Panc1 (cell line): ENCODE results near the gene METRN.

ENCODE experiments used
- CTCF ChIP-seq: fragments of 450-650 bp; IDR thresholded peaks from 2 replicates; pipeline ENCODE4 v1.5.1; 2017; ENCODE audit warnings: mild to moderate bottlenecking
- POLR2AphosphoS5 ChIP-seq: IDR thresholded peaks from 2 replicates; pipeline ENCODE4 v1.6.1; 2012; ENCODE audit warnings: mild to moderate bottlenecking, low read depth, low read length, moderate library complexity
- REST ChIP-seq, 2 experiments: IDR thresholded peaks; 2 replicates each; pipeline ENCODE4 v1.6.1; 2011 to 2012; ENCODE audit warnings: low read depth in 2 of 2, control low read depth in 1 of 2, low read length in 1 of 2, mild to moderate bottlenecking in 1 of 2, moderate library complexity in 1 of 2; ENCODE audit not compliant: insufficient read depth in 1 of 2
- SIN3A ChIP-seq: IDR thresholded peaks from 2 replicates; pipeline ENCODE4 v1.6.1; 2012; ENCODE audit warnings: low read depth, mild to moderate bottlenecking, low read length, moderate library complexity, borderline replicate concordance; ENCODE audit not compliant: insufficient read depth
- TCF7L2 ChIP-seq: IDR thresholded peaks from 2 replicates; pipeline ENCODE4 v1.6.1; 2011; ENCODE audit warnings: mild to moderate bottlenecking, low read depth, low read length, inconsistent platforms

- peak; percentile 98 for TF ChIP-seq CTCF
- TF ChIP-seq REST (IDR thresholded peaks at IDR 0.05; ENCODE audit: insufficient read depth in 1 of 2, low read depth in 2 of 2, low read length in 1 of 2): peak in 1 of 2 experiments; percentile 75; a peak in 1 of 4 replicates
- peak; percentile 86 for TF ChIP-seq POLR2AphosphoS5
- no peak for TF ChIP-seq TCF7L2
- TF ChIP-seq SIN3A: peak; percentile 66; the same call in 1 of the 2 replicates
Measured at GRCh38 chr16:740764-741505, 26.0 kb downstream of the METRN start, which contains the start of gene CIAO3.
